ENCODE data around the gene TRIM4. TPM values are rescaled to one million over a fixed set of nuclear protein-coding genes. Genes with fewer than 3 reads are reported as not detected.
"Not testable (repeated sequence)": the region's sequence is repeated elsewhere in the genome, so short reads cannot be mapped to it uniquely, and the experiment has no call there.

Gene TRIM4
- total RNA-seq, 4 donors from 2014 or later = 18.3 to 35.7 (median 22.7) TPM

DNA sequence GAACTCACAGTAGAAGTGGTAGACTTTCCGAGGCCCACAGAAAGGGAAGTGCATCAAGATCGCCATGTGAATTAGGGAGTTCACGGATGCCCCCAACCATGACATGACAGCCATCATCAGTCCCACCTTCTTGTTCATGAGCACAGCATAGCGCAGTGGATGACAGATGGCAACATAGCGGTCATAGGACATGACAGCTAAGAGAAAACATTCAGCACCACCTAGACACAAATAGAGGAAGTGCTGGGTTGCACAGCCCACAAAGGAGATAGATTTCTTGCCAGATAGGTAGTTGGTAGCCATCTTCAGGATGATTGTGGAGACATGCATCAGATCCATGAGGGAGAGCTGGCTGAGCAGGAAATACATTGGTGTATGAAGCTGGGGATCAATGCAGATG is 42.8 kb downstream of the TRIM4 start:
- 81 to 83% methylated on average over 4 to 5 of the region's 5 CpGs for WGBS, 2 donors
- intact Hi-C loops (cut with DNase I) = no loop called here
- no peaks in the 10 kb centered on the region for H3K4me1 ChIP-seq
- H3K27ac ChIP-seq = no peak overlapping the region
- no peaks in the 10 kb centered on the region for H3K27me3 ChIP-seq
- H3K9me3 ChIP-seq = no peaks in the 10 kb centered on the region
- no peak overlapping the region for H3K4me3 ChIP-seq
- TF ChIP-seq POLR2A (IDR thresholded peaks at IDR 0.05) = no peak
- TF ChIP-seq, protein P1, sequence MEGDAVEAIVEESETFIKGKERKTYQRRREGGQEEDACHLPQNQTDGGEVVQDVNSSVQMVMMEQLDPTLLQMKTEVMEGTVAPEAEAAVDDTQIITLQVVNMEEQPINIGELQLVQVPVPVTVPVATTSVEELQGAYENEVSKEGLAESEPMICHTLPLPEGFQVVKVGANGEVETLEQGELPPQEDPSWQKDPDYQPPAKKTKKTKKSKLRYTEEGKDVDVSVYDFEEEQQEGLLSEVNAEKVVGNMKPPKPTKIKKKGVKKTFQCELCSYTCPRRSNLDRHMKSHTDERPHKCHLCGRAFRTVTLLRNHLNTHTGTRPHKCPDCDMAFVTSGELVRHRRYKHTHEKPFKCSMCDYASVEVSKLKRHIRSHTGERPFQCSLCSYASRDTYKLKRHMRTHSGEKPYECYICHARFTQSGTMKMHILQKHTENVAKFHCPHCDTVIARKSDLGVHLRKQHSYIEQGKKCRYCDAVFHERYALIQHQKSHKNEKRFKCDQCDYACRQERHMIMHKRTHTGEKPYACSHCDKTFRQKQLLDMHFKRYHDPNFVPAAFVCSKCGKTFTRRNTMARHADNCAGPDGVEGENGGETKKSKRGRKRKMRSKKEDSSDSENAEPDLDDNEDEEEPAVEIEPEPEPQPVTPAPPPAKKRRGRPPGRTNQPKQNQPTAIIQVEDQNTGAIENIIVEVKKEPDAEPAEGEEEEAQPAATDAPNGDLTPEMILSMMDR (IDR thresholded peaks at IDR 0.05) = no peak
- DNase-seq = no peak
- H3K36me3 ChIP-seq = no peaks in the 10 kb centered on the region

DNA sequence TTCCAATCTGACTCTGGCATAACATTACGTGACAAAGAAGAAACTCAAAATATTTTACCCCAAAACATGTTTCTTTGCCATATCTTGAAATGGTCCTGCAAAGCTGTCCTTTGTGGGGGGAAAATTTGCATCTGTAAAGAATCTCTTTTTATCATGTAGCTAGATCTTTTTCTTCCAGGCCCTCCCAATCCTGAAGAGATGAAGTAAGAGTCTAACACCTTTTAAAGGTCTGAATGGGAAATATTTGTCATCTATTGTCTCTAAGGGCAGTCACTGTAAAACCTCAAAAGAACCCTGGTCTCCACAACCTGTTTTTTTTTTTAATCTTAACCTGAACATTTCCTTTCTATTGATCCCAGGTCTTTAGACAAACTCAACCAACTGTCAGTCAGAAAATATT is 51.1 kb downstream of the TRIM4 start:
- no peak for TF ChIP-seq POLR2A (IDR thresholded peaks at IDR 0.05)
- TF ChIP-seq, protein P1 (IDR thresholded peaks at IDR 0.05) = no peak
- WGBS, 2 donors = 76 to 94% methylated on average over 1 of the region's 1 CpG
- Histone ChIP-seq H3K36me3 (no peaks in the 10 kb centered on the region), H3K4me1 (no peaks in the 10 kb centered on the region), H3K4me3 (no peak overlapping the region), H3K27me3 (no peaks in the 10 kb centered on the region), H3K27ac (no peak overlapping the region), H3K9me3 (no peaks in the 10 kb centered on the region)
- DNase-seq = no peak
- intact Hi-C loops (cut with DNase I) = no loop called here

DNA sequence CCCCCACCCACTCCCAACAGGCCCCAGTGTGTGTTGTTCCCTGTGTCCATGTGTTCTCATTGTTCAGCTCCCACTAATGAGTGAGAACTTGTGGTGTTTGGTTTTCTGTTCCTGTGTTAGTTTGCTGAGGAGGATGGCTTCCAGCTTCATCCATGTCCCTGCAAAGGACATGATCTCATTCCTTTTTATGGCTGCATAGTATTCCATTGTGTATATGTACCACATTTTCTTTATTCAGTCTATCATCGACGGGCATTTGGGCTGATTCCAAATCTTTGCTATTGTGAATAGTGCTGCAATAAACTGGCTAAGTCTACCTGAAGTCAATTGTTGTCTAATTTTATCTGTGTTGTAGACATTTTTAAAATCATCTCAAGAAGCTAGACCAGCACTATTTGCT is 51.9 kb downstream of the TRIM4 start:
- DNase-seq; H3K9me3 ChIP-seq; H3K4me1 ChIP-seq; H3K27me3 ChIP-seq; intact Hi-C loops (cut with DNase I); H3K4me3 ChIP-seq; H3K27ac ChIP-seq; H3K36me3 ChIP-seq: not testable (repeated sequence)
- WGBS, 2 donors = 84 to 88% methylated on average over 2 of the region's 2 CpGs

DNA sequence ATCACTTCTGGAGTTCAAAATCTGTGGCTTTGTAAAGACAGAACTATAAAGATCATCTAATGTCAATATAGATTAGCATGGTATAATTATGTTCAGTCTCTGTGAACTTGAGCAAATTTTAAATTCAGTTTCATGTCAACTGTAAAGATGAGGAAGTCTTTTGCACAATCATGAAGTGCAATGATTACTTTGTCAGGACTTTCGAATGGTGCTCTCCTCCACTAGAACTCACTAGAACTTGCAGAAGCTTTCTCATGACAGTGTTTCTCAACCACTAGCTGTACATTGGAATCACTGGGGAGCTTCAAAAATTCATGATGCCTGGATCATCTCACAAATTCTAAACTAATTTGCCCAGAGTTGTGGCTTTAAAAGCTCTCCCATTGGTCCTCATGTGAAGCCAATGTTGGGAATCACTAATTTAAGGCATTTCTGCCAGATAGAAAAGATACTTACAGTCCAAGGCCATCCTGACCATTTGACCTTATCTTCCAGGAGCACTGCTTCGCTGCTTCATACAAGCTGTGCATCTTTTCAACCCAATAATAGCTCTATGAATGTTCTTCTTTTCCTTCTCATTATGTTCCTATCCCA is 55.4 kb downstream of the TRIM4 start:
- H3K27ac ChIP-seq = no peak overlapping the region
- no peaks in the 10 kb centered on the region for H3K9me3 ChIP-seq
- DNase-seq = no peak
- 58 to 65% methylated on average over 2 of the region's 2 CpGs for WGBS, 2 donors
- intact Hi-C loops (cut with DNase I) = no loop called here
- TF ChIP-seq, protein P1 (IDR thresholded peaks at IDR 0.05) = no peak
- TF ChIP-seq POLR2A (IDR thresholded peaks at IDR 0.05) = no peak
- no peaks in the 10 kb centered on the region for H3K27me3 ChIP-seq
- H3K36me3 ChIP-seq = no peaks in the 10 kb centered on the region
- H3K4me3 ChIP-seq = no peak overlapping the region
- peaks cover 0 to 5% (median 0%) of the 10 kb centered on the region in 3 donors for H3K4me1 ChIP-seq

DNA sequence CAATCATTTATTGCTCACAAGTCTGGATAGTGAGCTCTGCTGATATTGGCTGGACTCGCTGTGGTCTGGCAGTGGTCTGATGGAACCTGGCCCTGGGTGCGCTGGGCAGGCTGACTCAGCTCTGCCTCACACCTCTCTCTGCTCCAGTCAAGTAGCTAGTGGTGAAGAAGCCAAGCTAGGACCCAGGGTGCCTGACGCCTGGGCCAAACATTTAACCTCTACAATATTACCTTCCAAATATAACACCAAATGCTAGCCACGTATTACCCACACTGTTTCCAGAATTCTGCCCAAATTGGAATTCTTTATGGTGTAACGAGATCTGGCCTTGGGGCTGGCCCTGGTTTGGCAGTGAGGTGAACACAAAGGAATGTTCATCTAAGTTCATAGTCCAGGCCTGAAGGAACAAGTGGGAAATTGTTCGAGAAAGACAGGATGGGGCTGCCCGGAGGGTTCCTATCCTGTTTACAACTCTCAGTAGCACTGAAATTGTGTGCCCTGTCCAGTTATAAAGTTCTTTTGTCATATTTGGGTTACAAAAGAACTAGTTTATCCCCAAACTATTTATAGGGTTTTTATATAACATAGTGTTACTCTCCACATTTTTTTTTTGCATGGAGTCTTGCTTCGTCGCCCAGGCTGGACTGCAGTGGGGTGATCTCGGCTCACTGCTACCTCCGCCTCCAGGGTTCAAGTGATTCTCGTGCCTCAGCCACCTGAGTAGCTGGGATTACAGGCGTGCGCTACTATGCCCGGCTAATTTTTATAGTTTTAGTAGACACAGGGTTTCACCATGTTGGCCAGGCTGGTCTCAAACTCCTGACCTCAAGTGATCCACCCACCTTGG is 58.8 kb downstream of the TRIM4 start:
- no peaks in the 10 kb centered on the region for H3K27me3 ChIP-seq
- no peak for TF ChIP-seq POLR2A (IDR thresholded peaks at IDR 0.05)
- TF ChIP-seq, protein P1 (IDR thresholded peaks at IDR 0.05) = no peak
- intact Hi-C loops (cut with DNase I) = no loop called here
- no peak overlapping the region for H3K27ac ChIP-seq
- no peaks in the 10 kb centered on the region for H3K9me3 ChIP-seq
- H3K36me3 ChIP-seq = no peaks in the 10 kb centered on the region
- peaks cover 0 to 5% (median 0%) of the 10 kb centered on the region in 3 donors for H3K4me1 ChIP-seq
- H3K4me3 ChIP-seq = no peak overlapping the region
- DNase-seq = no peak
- WGBS, 2 donors = 53 to 70% methylated on average over 14 to 15 of the region's 15 CpGs

All from esophagus squamous epithelium (tissue), 5 donors.